NCI-H1694 treated with DMSO at 0.1 percent for 48 hours (cell line): ENCODE measurements around the gene UNC5C.

Experiments used
- DNase-seq: peaks from one replicate; lab custom pipeline; 2025; lab: John Stamatoyannopoulos, UW

The UNC5C gene

GRCh38 chr4:95466791-95467190 lies 82.0 kb downstream of the UNC5C start:
- no peak for DNase-seq

- no peak for DNase-seq
Observed at GRCh38 chr4:95465010-95465409, 83.8 kb downstream of the UNC5C start.

- no peak for DNase-seq
Observed at GRCh38 chr4:95462921-95463320, 85.9 kb downstream of the UNC5C start.

GRCh38 chr4:95457353-95457752 lies 91.4 kb downstream of the UNC5C start:
- no peak for DNase-seq

GRCh38 chr4:95450294-95450693 lies 98.5 kb downstream of the UNC5C start:
- DNase-seq: no peak

GRCh38 chr4:95446173-95446572 lies 102.6 kb downstream of the UNC5C start:
- no peak for DNase-seq

- no peak for DNase-seq
Observed at GRCh38 chr4:95445251-95445650, 103.5 kb downstream of the UNC5C start.

GRCh38 chr4:95444812-95445211 lies 104.0 kb downstream of the UNC5C start:
- DNase-seq: no peak

GRCh38 chr4:95439896-95440295 lies 108.9 kb downstream of the UNC5C start:
- no peak for DNase-seq

GRCh38 chr4:95439071-95439470 lies 109.7 kb downstream of the UNC5C start:
- no peak for DNase-seq

GRCh38 chr4:95432466-95432865 lies 116.3 kb downstream of the UNC5C start:
- DNase-seq: no peak

GRCh38 chr4:95431678-95432077 lies 117.1 kb downstream of the UNC5C start:
- DNase-seq: no peak

- DNase-seq: no peak
Observed at GRCh38 chr4:95429416-95429815, 119.4 kb downstream of the UNC5C start.

GRCh38 chr4:95428291-95429070 lies 120.3 kb downstream of the UNC5C start:
- no peak for DNase-seq

- DNase-seq: no peak
Observed at GRCh38 chr4:95426455-95426854, 122.3 kb downstream of the UNC5C start.

GRCh38 chr4:95422436-95422835 lies 126.3 kb downstream of the UNC5C start:
- no peak for DNase-seq

GRCh38 chr4:95421869-95422268 lies 126.9 kb downstream of the UNC5C start:
- no peak for DNase-seq

GRCh38 chr4:95417531-95417930 lies 131.2 kb downstream of the UNC5C start:
- no peak for DNase-seq

- DNase-seq: no peak
Observed at GRCh38 chr4:95415346-95415771, 133.4 kb downstream of the UNC5C start.

- no peak for DNase-seq
Observed at GRCh38 chr4:95411371-95412088, 137.2 kb downstream of the UNC5C start.

- no peak for DNase-seq
Observed at GRCh38 chr4:95410387-95410977, 138.3 kb downstream of the UNC5C start.

- DNase-seq: no peak
Observed at GRCh38 chr4:95409750-95410149, 139.0 kb downstream of the UNC5C start.

- DNase-seq: no peak
Observed at GRCh38 chr4:95409127-95409526, 139.6 kb downstream of the UNC5C start.
